Measurements from ENCODE around the gene KRT2. TPM values are rescaled to one million over a fixed set of nuclear protein-coding genes. Genes with fewer than 3 reads are reported as not detected.

KRT2 gene
- total and polyA plus RNA-seq, 2 donors (not counting 3 experiments of a cell fraction or from before 2014, with no cell fraction given) = not detected

DNA sequence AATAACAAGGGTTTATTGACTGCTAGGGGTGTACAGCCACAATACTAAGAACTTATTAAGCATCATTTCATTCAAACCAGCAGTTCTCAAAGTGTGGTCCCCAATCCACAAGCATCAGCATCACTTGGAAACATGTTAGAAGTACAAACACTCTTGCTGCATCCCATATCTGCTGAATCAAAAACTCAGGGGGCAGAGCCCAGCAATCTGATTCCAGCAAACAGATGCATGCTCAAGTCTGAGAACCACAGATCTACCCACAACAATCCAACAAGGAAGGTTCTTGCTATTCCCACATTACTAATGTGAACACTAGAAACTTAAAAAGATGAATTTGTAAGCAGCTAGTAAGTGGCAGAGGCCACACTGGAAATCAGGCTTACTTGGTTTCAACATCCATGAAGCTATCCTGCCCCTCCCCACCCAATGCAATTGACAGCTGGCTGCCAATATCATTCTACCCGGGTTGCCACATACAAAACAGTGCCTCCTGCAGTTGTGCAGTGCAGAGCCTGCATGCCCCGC, 45.1 kb upstream of the KRT2 start:
- POLR2A ChIA-PET = no interaction called here
- Histone ChIP-seq H3K4me3 (replicated peaks in 1 of 3; ENCODE audit: insufficient read depth in 1 of 3, low read depth in 1 of 3, low read length in 3 of 3) (no peak overlapping the region), H4K20me1 (replicated peaks; ENCODE audit: control insufficient read depth, extremely low read depth, insufficient read depth, low read length) (no peaks in the 10 kb centered on the region), H3K27me3 (ENCODE audit: control insufficient read depth in 2 of 2, insufficient read depth in 2 of 2, low read length in 2 of 2) (peaks cover 1 to 12% of the 10 kb centered on the region in 2 experiments), H3K9me3 (replicated peaks; ENCODE audit: control insufficient read depth, insufficient read depth, low read length) (no peaks in the 10 kb centered on the region), H3K9me1 (replicated peaks; ENCODE audit: control insufficient read depth, extremely low read depth, insufficient read depth, low read length) (no peaks in the 10 kb centered on the region), H3K27ac (ENCODE audit: insufficient read depth, low read depth, low read length) (no peak overlapping the region), H3K36me3 (ENCODE audit: control insufficient read depth in 2 of 2, extremely low read depth in 1 of 2, insufficient read depth in 2 of 2, low read length in 2 of 2) (no peaks in the 10 kb centered on the region), H3K79me2 (ENCODE audit: control insufficient read depth, insufficient read depth, low read length) (no peaks in the 10 kb centered on the region), H3K4me1 (ENCODE audit: control insufficient read depth, extremely low read depth, insufficient read depth, low read length) (no peaks in the 10 kb centered on the region), H3K9ac (replicated peaks; ENCODE audit: extremely low read depth, insufficient read depth, low read length) (no peak overlapping the region), H2AFZ (ENCODE audit: low read depth, low read length) (no peak overlapping the region), H3K4me2 (ENCODE audit: insufficient read depth, low read length) (no peak overlapping the region)
- FAIRE-seq (no peak), DNase-seq (ENCODE audit: low read depth, low spot score) (no peak)
- BruUV-seq (replicated peaks) = no TSS peak
- CTCF ChIA-PET = no interaction called here
- intact Hi-C loops (cut with micrococcal nuclease) = loop anchor here (10.0 kb wide), 1 partner anchor 168 kb away; no protein-coding TSS in a partner anchor
- TF ChIP-seq POLR2A (IDR thresholded peaks at IDR 0.05; ENCODE audit: low read depth, low read length) (no peak), POLR2AphosphoS5 (IDR thresholded peaks at IDR 0.05; ENCODE audit: insufficient read depth, low read depth, low read length) (no peak), FOS (IDR thresholded peaks at IDR 0.05; ENCODE audit: borderline replicate concordance, insufficient read depth, low read length) (no peak), MYC (IDR thresholded peaks at IDR 0.05; ENCODE audit: low read depth, low read length) (no peak), GATA2 (IDR thresholded peaks at IDR 0.05; ENCODE audit: insufficient read depth, insufficient read length, low read depth, low read length) (no peak), JUN (IDR thresholded peaks at IDR 0.05; ENCODE audit: borderline replicate concordance, insufficient read depth, insufficient read length, low read depth) (no peak), EZH2 (IDR thresholded peaks at IDR 0.05; ENCODE audit: borderline replicate concordance, low read depth, low read length, severe bottlenecking) (no peak)
- TF ChIP-seq, protein P1, sequence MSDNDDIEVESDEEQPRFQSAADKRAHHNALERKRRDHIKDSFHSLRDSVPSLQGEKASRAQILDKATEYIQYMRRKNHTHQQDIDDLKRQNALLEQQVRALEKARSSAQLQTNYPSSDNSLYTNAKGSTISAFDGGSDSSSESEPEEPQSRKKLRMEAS (IDR thresholded peaks at IDR 0.05; ENCODE audit: insufficient read depth, insufficient read length) = no peak
- dilution Hi-C loops (cut with MboI; ENCODE audit: extremely low pct_ligation_motif_present, low sequenced_read_pairs) = no loop called here

DNA sequence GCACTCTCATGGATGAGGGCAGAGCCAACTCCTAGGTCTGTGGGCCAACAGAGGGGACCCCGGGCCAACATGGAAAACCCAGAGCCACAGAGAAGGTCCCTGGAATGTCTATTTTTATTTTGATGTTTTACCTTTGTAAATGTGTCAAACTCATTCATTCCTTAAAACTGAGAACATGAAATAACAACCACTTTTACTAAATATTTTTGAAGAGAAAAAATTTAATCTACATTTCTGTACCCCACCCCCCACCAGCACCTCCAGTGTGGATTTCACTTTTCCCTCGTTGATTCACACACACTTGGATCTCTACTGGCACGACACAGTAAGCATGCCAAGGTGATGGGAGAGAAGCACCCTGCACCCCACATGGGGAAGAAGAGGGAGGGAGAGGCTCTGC, 44.6 kb upstream of the KRT2 start:
- BruUV-seq (replicated peaks) = no TSS peak
- FAIRE-seq (no peak), DNase-seq (ENCODE audit: low read depth, low spot score) (no peak)
- Histone ChIP-seq H3K27ac (ENCODE audit: insufficient read depth, low read depth, low read length) (no peak overlapping the region), H3K9ac (replicated peaks; ENCODE audit: extremely low read depth, insufficient read depth, low read length) (no peak overlapping the region), H3K4me2 (ENCODE audit: insufficient read depth, low read length) (no peak overlapping the region), H3K27me3 (ENCODE audit: control insufficient read depth in 2 of 2, insufficient read depth in 2 of 2, low read length in 2 of 2) (peaks cover 7 to 17% of the 10 kb centered on the region in 2 experiments), H2AFZ (ENCODE audit: low read depth, low read length) (no peak overlapping the region), H3K79me2 (ENCODE audit: control insufficient read depth, insufficient read depth, low read length) (no peaks in the 10 kb centered on the region), H3K9me1 (replicated peaks; ENCODE audit: control insufficient read depth, extremely low read depth, insufficient read depth, low read length) (no peaks in the 10 kb centered on the region), H3K4me1 (ENCODE audit: control insufficient read depth, extremely low read depth, insufficient read depth, low read length) (no peaks in the 10 kb centered on the region), H3K4me3 (replicated peaks in 1 of 3; ENCODE audit: insufficient read depth in 1 of 3, low read depth in 1 of 3, low read length in 3 of 3) (no peak overlapping the region), H4K20me1 (replicated peaks; ENCODE audit: control insufficient read depth, extremely low read depth, insufficient read depth, low read length) (no peaks in the 10 kb centered on the region), H3K36me3 (ENCODE audit: control insufficient read depth in 2 of 2, extremely low read depth in 1 of 2, insufficient read depth in 2 of 2, low read length in 2 of 2) (no peaks in the 10 kb centered on the region), H3K9me3 (replicated peaks; ENCODE audit: control insufficient read depth, insufficient read depth, low read length) (no peaks in the 10 kb centered on the region)
- dilution Hi-C loops (cut with MboI; ENCODE audit: extremely low pct_ligation_motif_present, low sequenced_read_pairs) (no loop called here), intact Hi-C loops (cut with micrococcal nuclease) (loop anchor here (10.0 kb wide), 1 partner anchor 168 kb away; no protein-coding TSS in a partner anchor)
- CTCF ChIA-PET = no interaction called here
- POLR2A ChIA-PET = no interaction called here
- TF ChIP-seq GATA2 (IDR thresholded peaks at IDR 0.05; ENCODE audit: insufficient read depth, insufficient read length, low read depth, low read length) = no peak
- TF ChIP-seq MYC (IDR thresholded peaks at IDR 0.05; ENCODE audit: low read depth, low read length) = no peak
- TF ChIP-seq FOS (IDR thresholded peaks at IDR 0.05; ENCODE audit: borderline replicate concordance, insufficient read depth, low read length) = no peak
- TF ChIP-seq JUN (IDR thresholded peaks at IDR 0.05; ENCODE audit: borderline replicate concordance, insufficient read depth, insufficient read length, low read depth) = no peak
- TF ChIP-seq POLR2A (IDR thresholded peaks at IDR 0.05; ENCODE audit: low read depth, low read length) = no peak
- TF ChIP-seq EZH2 (IDR thresholded peaks at IDR 0.05; ENCODE audit: borderline replicate concordance, low read depth, low read length, severe bottlenecking) = no peak
- no peak for TF ChIP-seq POLR2AphosphoS5 (IDR thresholded peaks at IDR 0.05; ENCODE audit: insufficient read depth, low read depth, low read length)
- TF ChIP-seq, protein P2, sequence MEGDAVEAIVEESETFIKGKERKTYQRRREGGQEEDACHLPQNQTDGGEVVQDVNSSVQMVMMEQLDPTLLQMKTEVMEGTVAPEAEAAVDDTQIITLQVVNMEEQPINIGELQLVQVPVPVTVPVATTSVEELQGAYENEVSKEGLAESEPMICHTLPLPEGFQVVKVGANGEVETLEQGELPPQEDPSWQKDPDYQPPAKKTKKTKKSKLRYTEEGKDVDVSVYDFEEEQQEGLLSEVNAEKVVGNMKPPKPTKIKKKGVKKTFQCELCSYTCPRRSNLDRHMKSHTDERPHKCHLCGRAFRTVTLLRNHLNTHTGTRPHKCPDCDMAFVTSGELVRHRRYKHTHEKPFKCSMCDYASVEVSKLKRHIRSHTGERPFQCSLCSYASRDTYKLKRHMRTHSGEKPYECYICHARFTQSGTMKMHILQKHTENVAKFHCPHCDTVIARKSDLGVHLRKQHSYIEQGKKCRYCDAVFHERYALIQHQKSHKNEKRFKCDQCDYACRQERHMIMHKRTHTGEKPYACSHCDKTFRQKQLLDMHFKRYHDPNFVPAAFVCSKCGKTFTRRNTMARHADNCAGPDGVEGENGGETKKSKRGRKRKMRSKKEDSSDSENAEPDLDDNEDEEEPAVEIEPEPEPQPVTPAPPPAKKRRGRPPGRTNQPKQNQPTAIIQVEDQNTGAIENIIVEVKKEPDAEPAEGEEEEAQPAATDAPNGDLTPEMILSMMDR (IDR thresholded peaks at IDR 0.05; ENCODE audit: extremely low read depth in 1 of 2, insufficient read depth in 1 of 2, low read depth in 1 of 2, low read length in 2 of 2) = no peak
- TF ChIP-seq, protein P1 (IDR thresholded peaks at IDR 0.05; ENCODE audit: insufficient read depth, insufficient read length) = no peak

All from endothelial cell of umbilical vein (primary cell).